Measurements from ENCODE around the gene GIMAP5.

The GIMAP5 gene

DNA sequence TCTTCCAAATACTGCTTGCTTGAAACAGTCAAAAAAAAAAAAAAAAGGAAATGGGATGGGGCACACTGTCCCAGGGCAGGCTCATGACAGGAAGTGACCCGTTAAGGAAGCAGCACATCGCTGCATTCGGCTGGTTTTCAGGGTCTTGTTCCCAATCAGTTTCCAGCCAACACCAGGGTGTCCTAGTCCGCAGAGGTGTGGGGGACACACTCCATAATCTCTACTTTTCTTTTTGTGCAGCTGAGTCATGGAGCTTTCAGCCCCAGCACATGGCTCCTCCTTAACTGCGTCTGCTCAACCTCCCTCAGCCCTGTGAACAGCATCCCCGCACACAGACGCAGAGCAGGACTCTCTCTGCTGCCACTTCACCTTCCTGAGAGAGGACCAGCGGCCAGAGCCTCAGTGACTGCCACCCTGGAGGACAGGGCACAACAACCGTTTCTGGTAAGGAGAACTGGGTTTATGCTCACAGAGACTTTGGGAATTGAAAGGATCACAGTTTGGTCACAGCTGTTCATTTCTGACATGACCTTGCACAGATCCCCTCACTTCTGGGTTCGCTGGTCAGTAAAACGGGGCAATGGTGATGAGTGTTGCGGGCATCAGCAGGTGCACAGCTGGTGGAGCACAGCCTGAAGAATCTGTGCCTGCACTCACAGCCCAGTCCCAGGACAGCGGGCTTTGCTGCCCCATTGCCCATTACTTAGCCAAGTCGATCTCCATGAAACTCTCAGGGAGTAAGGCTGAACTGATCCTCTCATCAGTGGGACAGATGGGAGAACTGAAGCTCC, at the start of gene GIMAP5:
GIMAP5 (plus strand) TSS at position 154 of the 791 bp plus-strand sequence. CDS start 3,467 bp downstream, outside the sequence.
- DNase-seq: no peak

DNA sequence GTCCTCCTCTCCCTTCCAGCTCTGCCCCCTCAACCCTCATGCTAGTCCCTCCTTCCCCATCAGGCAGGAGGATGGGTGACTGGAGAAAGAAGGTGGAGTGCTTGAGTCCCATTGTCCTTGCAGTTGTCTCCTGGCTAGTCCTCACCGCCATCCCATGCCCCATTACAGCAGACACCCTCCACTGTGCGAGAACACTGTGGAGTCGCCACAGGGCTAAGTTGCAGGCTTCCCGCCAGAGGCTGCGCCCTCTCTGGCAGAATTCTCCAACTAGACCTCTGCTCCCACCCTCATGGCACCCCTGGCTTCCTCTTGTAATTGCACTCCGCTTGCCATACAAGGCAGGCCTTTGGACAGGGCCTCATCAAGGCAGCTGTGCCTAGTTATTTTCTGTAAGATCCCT, 48.6 kb upstream of the GIMAP5 start:
- no peak for DNase-seq

GRCh38 chr7:150695654-150696053, 41.6 kb upstream of the GIMAP5 start:
- no peak for DNase-seq

- DNase-seq: no peak
Observed at GRCh38 chr7:150703209-150703608, 34.0 kb upstream of the GIMAP5 start.

DNA sequence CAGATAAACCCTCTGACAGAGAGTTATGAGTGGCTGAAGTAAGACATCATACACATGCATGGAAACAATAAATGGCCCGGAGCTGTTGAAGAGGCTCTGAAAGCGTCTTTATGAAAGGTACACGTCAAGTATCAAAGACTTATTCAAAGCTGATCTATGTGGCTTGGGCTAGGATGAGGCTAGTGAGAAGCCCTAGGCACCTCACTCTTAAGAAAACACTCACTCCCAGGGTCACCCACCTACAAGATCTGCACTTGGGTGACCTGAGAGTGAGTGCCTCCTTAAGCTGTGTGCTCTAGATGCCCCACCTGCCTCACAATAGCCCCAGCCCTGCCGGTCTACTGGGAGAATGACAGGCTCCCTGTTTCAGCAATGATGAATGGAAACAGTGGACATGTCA, 21.9 kb upstream of the GIMAP5 start:
- DNase-seq: no peak

DNA sequence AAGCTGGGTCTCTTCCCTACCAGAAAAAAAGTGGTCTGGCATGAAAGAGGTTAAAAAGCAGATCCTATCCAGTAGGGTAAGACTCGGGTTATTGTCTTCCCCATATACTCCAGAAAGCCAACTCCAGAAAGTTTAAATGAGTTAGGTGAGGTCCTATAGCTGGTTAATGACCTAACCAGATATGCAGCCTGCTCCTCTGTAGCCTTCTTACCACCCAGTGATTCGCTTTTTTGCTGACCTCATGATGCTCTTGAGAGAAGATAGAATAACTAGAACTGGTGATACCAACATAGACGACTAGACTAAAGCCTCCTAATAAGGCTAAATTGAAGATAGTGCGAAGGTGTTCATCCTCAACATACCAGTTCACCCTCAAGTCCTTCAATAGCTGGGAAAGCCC, 21.5 kb upstream of the GIMAP5 start:
- DNase-seq: no peak

GRCh38 chr7:150716368-150716767, 20.9 kb upstream of the GIMAP5 start, which contains the start of gene GIMAP1:
Gene GIMAP1 (plus strand): TSS chr7:150716613. CDS start chr7:150719048, 2,435 bp downstream.
- DNase-seq: no peak

GRCh38 chr7:150716939-150717338, 20.3 kb upstream of the GIMAP5 start:
- no peak for DNase-seq

DNA sequence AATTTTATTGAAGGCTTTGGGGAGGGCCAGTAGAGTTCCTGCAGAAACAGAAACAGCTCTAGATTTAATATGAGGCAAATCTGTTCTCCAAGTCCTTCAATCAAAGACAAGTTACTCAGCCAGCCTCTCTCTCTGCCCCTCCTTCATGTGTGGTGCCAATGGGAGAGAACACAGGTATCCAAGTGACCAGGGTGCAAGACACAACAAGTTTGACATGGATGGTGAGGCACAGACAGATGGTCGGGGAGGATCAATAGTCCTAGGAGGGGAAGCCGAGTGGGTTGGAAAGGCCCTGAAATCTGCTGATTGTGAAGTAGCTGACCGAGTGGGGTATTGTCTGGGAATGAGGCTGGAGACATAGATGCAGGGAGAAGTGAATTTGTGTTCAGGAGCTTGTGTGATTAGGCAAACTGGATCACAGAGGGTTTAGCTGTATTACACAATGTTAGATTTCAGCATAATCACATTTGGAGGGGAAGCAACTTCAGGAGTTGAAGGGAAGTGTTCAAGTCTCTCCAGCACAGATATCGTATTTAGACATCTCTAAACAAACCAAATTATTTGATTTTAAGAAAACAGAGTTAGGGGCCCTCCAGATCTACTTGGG, 19.3 kb upstream of the GIMAP5 start:
- no peak for DNase-seq

DNA sequence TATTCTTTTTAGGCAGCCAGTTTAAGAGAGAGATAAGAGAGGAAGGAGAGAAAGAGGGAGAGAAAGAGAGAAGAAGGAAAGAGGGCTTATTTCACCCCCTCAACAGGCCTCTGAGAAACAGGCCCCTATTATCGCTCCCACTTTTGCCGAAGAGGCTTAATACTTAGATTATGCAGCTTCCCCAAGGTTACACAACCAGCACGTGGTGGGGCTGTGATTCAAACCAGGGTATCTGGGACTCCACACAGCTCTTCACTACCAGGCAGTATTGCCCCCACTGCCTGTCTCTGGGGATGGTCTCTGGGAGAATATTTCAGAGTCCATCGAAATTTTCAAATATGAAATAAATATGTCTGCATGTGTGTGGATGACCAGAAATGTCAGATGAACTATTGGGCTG, 17.8 kb upstream of the GIMAP5 start:
- no peak for DNase-seq

DNA sequence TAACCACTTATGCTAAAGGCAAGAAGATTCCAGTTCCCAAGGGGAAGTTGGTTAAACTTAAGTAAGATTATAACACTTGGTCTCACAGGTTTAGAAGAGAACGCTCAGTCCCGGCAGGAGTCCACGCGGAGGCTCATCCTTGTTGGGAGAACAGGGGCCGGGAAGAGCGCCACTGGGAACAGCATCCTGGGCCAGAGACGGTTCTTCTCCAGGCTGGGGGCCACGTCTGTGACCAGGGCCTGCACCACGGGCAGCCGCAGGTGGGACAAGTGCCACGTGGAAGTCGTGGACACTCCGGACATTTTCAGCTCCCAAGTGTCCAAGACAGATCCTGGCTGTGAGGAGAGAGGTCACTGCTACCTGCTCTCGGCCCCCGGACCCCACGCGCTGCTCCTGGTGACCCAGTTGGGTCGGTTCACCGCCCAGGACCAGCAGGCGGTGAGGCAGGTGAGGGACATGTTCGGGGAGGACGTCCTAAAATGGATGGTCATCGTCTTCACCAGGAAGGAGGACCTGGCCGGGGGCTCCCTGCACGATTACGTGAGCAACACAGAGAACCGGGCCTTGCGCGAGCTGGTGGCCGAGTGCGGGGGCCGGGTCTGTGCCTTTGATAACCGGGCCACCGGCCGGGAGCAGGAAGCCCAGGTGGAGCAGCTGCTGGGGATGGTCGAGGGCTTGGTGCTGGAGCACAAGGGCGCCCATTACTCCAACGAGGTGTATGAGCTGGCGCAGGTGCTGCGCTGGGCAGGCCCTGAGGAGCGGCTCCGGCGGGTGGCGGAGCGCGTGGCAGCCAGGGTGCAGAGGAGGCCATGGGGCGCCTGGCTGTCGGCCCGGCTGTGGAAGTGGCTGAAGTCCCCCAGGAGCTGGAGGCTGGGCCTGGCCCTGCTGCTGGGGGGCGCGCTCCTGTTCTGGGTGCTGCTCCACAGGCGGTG, 17.0 kb upstream of the GIMAP5 start:
- no peak for DNase-seq

GRCh38 chr7:150721970-150722373, 15.2 kb upstream of the GIMAP5 start:
- no peak for DNase-seq

- no peak for DNase-seq
Observed at GRCh38 chr7:150722431-150722931, 14.7 kb upstream of the GIMAP5 start.

DNA sequence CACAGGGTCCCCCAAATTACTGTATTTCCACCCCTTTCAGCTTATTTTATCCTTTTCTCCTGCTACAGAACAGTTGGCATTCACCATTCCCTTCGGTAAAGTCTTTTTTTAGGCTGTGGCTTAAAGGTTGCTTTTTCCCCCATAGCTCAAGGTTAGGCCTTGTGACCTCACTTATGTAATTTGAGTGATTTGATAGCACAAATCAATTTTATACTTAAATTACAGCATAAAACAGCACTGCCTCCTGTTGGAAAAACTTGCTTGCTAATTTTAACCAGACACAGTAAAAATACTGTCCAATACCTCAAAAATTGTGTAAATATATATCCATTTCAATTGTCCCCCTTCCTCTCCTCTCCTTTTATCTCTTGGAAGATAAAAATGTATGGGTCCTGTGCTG, 13.8 kb upstream of the GIMAP5 start:
- no peak for DNase-seq

GRCh38 chr7:150727381-150727780, 9.8 kb upstream of the GIMAP5 start:
- DNase-seq: no peak

GRCh38 chr7:150728011-150728410, 9.2 kb upstream of the GIMAP5 start:
- no peak for DNase-seq

GRCh38 chr7:150728609-150729008, 8.6 kb upstream of the GIMAP5 start:
- DNase-seq: no peak

DNA sequence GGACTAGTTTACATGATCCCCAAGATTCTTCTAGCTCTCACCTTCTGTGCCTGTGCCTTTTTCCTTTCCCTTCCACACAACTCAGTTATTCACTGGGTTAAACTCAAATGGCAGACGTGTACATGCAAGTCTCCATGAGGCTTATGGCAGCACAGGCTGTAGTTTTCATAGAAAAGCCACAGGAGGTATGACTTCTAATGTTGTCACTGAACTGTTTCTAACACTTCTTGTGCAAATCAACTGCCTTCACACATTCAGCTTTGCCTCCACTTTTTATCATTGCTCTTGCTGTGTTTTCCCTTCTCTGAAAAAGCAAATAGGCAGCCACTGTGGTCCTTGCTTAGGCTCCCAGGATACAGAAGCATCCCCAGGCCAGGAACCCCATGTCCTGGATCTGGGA, 5.3 kb upstream of the GIMAP5 start:
- DNase-seq: no peak

GRCh38 chr7:150732786-150733481, 4.3 kb upstream of the GIMAP5 start:
- DNase-seq: no peak

DNA sequence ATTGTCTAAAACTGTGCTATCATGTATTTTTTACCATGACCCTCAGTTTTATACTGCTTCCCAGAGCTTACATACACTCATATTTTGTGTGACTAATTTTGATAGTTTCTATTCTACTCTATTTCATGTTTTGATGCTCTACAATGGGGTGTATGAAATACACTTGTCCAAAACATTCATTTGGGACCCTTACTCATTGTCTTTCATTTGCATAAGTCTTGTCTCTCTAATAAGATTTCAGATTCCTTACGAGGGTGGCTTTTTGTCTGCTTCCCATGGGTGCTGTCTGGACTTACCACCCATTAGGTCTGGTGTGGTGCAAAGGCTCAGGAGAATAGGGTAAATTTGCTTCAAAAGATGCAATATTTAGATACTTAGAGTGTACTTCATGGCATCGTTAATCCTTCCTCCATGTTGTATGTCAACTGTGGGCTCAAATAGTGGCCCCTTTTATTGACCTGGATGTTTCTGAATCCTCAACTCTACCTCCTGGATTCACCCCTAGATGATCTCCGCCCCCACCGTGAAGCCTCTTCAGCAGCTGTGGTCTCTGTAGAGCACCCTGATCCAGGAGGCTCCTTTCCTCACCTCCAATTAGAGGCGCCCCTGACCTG, 3.6 kb upstream of the GIMAP5 start:
- no peak for DNase-seq

DNA sequence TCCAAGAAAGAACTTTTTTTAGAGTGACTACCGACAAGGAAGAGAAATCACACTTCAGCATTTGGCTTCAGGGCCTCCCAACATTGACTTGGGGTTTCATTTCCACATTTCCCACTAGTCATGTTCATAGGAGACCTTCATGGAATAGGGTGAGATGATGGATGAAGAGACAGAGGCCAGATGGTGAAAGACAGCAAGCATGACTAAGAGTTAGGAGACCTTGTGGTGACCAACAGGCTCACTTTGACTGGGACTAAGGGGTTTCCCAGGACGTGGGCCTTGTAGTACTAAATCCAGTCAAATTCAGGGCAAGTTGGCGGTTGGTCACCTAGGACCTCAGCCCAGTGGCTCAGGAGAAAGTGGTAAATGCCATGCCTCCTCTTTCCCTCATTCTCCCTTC, 3.0 kb upstream of the GIMAP5 start:
- no peak for DNase-seq
